Thyroid gland (tissue), 4 donors: ENCODE data around the gene RBBP8.
"Not testable (repeated sequence)": the region's sequence is repeated elsewhere in the genome, so short reads cannot be mapped to it uniquely, and the experiment has no call there.

Experiments
- POLR2A ChIP-seq, 2 donors: fragments of 450-650 bp; IDR thresholded peaks; one replicate each; pipeline ENCODE4 v1.6.1; 2017; ENCODE audit warnings: antibody characterized with exemption in 2 of 2, mild to moderate bottlenecking in 2 of 2, moderate library complexity in 1 of 2
- TF ChIP-seq, protein P1 (sequence below), 6 experiments: fragments of 200-600 bp in 3 of 6; fragments of 450-650 bp in 3 of 6; sonication (generic) in 3 of 6; IDR thresholded peaks; one replicate each; pipeline ENCODE4 v1.5.1; 2016 to 2019; ENCODE audit warnings: antibody characterized with exemption in 6 of 6, mild to moderate bottlenecking in 2 of 6, inconsistent platforms in 1 of 6, moderate library complexity in 1 of 6

- TF ChIP-seq, protein P1, sequence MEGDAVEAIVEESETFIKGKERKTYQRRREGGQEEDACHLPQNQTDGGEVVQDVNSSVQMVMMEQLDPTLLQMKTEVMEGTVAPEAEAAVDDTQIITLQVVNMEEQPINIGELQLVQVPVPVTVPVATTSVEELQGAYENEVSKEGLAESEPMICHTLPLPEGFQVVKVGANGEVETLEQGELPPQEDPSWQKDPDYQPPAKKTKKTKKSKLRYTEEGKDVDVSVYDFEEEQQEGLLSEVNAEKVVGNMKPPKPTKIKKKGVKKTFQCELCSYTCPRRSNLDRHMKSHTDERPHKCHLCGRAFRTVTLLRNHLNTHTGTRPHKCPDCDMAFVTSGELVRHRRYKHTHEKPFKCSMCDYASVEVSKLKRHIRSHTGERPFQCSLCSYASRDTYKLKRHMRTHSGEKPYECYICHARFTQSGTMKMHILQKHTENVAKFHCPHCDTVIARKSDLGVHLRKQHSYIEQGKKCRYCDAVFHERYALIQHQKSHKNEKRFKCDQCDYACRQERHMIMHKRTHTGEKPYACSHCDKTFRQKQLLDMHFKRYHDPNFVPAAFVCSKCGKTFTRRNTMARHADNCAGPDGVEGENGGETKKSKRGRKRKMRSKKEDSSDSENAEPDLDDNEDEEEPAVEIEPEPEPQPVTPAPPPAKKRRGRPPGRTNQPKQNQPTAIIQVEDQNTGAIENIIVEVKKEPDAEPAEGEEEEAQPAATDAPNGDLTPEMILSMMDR (IDR thresholded peaks at IDR 0.05): not testable (repeated sequence)
- TF ChIP-seq POLR2A (IDR thresholded peaks at IDR 0.05): not testable (repeated sequence)
These were observed 20.9 kb downstream of the RBBP8 start for GRCh38 chr18:22953982-22954381.
